IMR-90 (cell line): ENCODE measurements around the gene PCSK5. TPM values are rescaled to one million over a fixed set of nuclear protein-coding genes. Genes with fewer than 3 reads are reported as not detected.

ENCODE experiments used
- ATAC-seq: fragments of 200-7000 bp; cut with Tn5 transposase; 2 replicates; pipeline ENCODE4 v1.9.1; 2020; ENCODE audit warnings: low read depth, mild to moderate bottlenecking, moderate library complexity
- BruUV-seq: library from RNA; stranded (reverse); fragments of 400-500 nt; replicated peaks from 2 replicates; lab custom pipeline; 2021; lab: Mats Ljungman, UMichigan
- CTCF ChIA-PET: fragments of 300-600 bp; formaldehyde crosslinking; extraction: SDS; loops from one replicate; lab custom pipeline; 2021; ENCODE audit warnings: antibody characterized with exemption; lab: Yijun Ruan, JAX
- POLR2A ChIA-PET: fragments of 300-600 bp; sonication (Branson Sonifier 250); formaldehyde crosslinking; loops from one replicate; lab custom pipeline; 2022; ENCODE audit warnings: antibody characterized with exemption; ENCODE audit not compliant: unreplicated experiment; lab: Charles Lee
- DNase-seq: peaks from one replicate; pipeline ENCODE4 v3.0.0; 2013
- H2AFZ ChIP-seq: replicated peaks from 2 replicates; pipeline ENCODE3; 2013; ENCODE audit warnings: low read length, mild to moderate bottlenecking; ENCODE audit not compliant: poor library complexity
- H2AK5ac ChIP-seq: 2 replicates; pipeline ENCODE4 v1.6.1; 2013; ENCODE audit warnings: low read depth, low read length, inconsistent platforms
- H2AK9ac ChIP-seq: replicated peaks from 2 replicates; pipeline ENCODE3; 2013; ENCODE audit warnings: mild to moderate bottlenecking, low read depth, low read length, moderate library complexity; ENCODE audit not compliant: poor library complexity
- H2BK120ac ChIP-seq: 2 replicates; pipeline ENCODE4 v1.6.1; 2013; ENCODE audit warnings: low read depth, low read length, inconsistent platforms
- H2BK15ac ChIP-seq: 3 replicates; pipeline ENCODE4 v1.6.1; 2013; ENCODE audit warnings: low read depth, low read length, inconsistent platforms
- H2BK20ac ChIP-seq: 2 replicates; pipeline ENCODE4 v1.6.1; 2013; ENCODE audit warnings: low read depth, mild to moderate bottlenecking, inconsistent platforms, low read length, moderate library complexity
- H2BK5ac ChIP-seq: 2 replicates; pipeline ENCODE4 v1.6.1; 2013; ENCODE audit warnings: mild to moderate bottlenecking, low read depth, low read length, inconsistent platforms; ENCODE audit not compliant: poor library complexity, severe bottlenecking
- H3K14ac ChIP-seq: replicated peaks from 2 replicates; pipeline ENCODE4 v1.6.1; 2013; ENCODE audit warnings: low read depth, low read length, inconsistent platforms
- H3K18ac ChIP-seq: 2 replicates; pipeline ENCODE4 v1.6.1; 2013; ENCODE audit warnings: low read depth, low read length, control low read depth
- H3K23ac ChIP-seq: 2 replicates; pipeline ENCODE4 v1.6.1; 2013; ENCODE audit warnings: low read depth, low read length, inconsistent platforms
- H3K27ac ChIP-seq: 2 replicates; pipeline ENCODE4 v1.5.1; 2013; ENCODE audit warnings: mild to moderate bottlenecking, control low read depth, low read length; ENCODE audit not compliant: insufficient read depth
- H3K27me3 ChIP-seq: 2 replicates; pipeline ENCODE4 v1.6.1; 2013; ENCODE audit warnings: low read length; ENCODE audit not compliant: control insufficient read depth, insufficient read depth
- H3K36me3 ChIP-seq: 2 replicates; pipeline ENCODE4 v1.6.1; 2013; ENCODE audit warnings: low read length, mixed read lengths; ENCODE audit not compliant: control insufficient read depth, insufficient read depth
- H3K4ac ChIP-seq: 2 replicates; pipeline ENCODE4 v1.6.1; 2013; ENCODE audit warnings: low read depth, low read length, inconsistent platforms
- H3K4me1 ChIP-seq: 2 replicates; pipeline ENCODE4 v1.6.1; 2013; ENCODE audit warnings: low read length, mixed read lengths; ENCODE audit not compliant: control insufficient read depth, insufficient read depth
- H3K4me2 ChIP-seq: 2 replicates; pipeline ENCODE4 v1.6.1; 2013; ENCODE audit warnings: low read depth, mild to moderate bottlenecking, control low read depth, low read length, moderate library complexity
- H3K4me3 ChIP-seq: 2 replicates; pipeline ENCODE4 v1.5.1; 2013; ENCODE audit warnings: low read depth, mild to moderate bottlenecking, control low read depth, low read length, moderate library complexity; ENCODE audit not compliant: insufficient read depth
- H3K56ac ChIP-seq: 2 replicates; pipeline ENCODE4 v1.6.1; 2013; ENCODE audit warnings: low read length, inconsistent platforms; ENCODE audit not compliant: insufficient read depth; ENCODE audit errors: extremely low read depth
- H3K79me1 ChIP-seq, 2 experiments: 2 replicates each; pipeline ENCODE4 v1.6.1; 2013; ENCODE audit warnings: low read length in 2 of 2, inconsistent platforms in 1 of 2, low read depth in 1 of 2
- H3K9ac ChIP-seq: 2 replicates; pipeline ENCODE4 v1.6.1; 2013; ENCODE audit warnings: low read depth, low read length, control low read depth
- H3K9me1 ChIP-seq: 2 replicates; pipeline ENCODE4 v1.6.1; 2013; ENCODE audit warnings: low read length, inconsistent platforms; ENCODE audit not compliant: insufficient read depth
- H3K9me3 ChIP-seq: 2 replicates; pipeline ENCODE4 v1.6.1; 2013; ENCODE audit warnings: low read length; ENCODE audit not compliant: control insufficient read depth, insufficient read depth
- H4K20me1 ChIP-seq: 2 replicates; pipeline ENCODE4 v1.6.1; 2013; ENCODE audit warnings: low read length, inconsistent platforms; ENCODE audit not compliant: insufficient read depth
- H4K5ac ChIP-seq: 2 replicates; pipeline ENCODE4 v1.6.1; 2013; ENCODE audit warnings: mild to moderate bottlenecking, low read depth, low read length, control low read depth
- H4K8ac ChIP-seq, 2 experiments: 2 replicates each; pipeline ENCODE4 v1.6.1; 2013; ENCODE audit warnings: low read depth in 2 of 2, low read length in 2 of 2, control low read depth in 1 of 2, inconsistent platforms in 1 of 2
- H4K91ac ChIP-seq: 2 replicates; pipeline ENCODE4 v1.6.1; 2013; ENCODE audit warnings: low read depth, low read length, inconsistent platforms; ENCODE audit not compliant: insufficient read depth
- MAZ ChIP-seq: IDR thresholded peaks from 2 replicates; pipeline ENCODE4 v1.6.1; 2012; ENCODE audit warnings: low read depth, mild to moderate bottlenecking, low read length, improper control_type of control experiment, moderate library complexity, borderline replicate concordance
- RFX5 ChIP-seq: IDR thresholded peaks from 2 replicates; pipeline ENCODE4 v1.8.0; 2012; ENCODE audit warnings: low read depth, mild to moderate bottlenecking, low read length, moderate library complexity
- SMC3 ChIP-seq: fragments of 150-350 bp; IDR thresholded peaks from 2 replicates; pipeline ENCODE4 v1.6.1; 2016; ENCODE audit warnings: low read depth, mild to moderate bottlenecking, antibody characterized with exemption, low read length, moderate library complexity
- WGBS, 2 experiments: methylation state at CpG; one replicate each; pipeline versions ENCODE4 v1.1.5 to v1.1.7; 2013; ENCODE audit warnings: missing lambda C conversion rate in 2 of 2; ENCODE audit not compliant: insufficient read length in 1 of 2; ENCODE audit errors: extremely low coverage in 2 of 2; 5-methylcytosine and 5-hydroxymethylcytosine counted together
- dilution Hi-C: fragments of 300-500 bp; cut with HindIII; formaldehyde crosslinking; loops from one replicate; pipeline ENCODE4 v1.14.3; 2018; ENCODE audit warnings: low sequenced_read_pairs; ENCODE audit not compliant: unreplicated experiment
- in situ Hi-C: fragments of 300-500 bp; cut with MboI; formaldehyde crosslinking; loops from 3 replicates; pipeline ENCODE4 v1.14.3; 2019; ENCODE audit warnings: low sequenced_read_pairs, inconsistent platforms, mixed read lengths
- intact Hi-C: fragments of 100-400 bp; cut with micrococcal nuclease; formaldehyde crosslinking; loops from 2 replicates; pipeline ENCODE4 v1.10.0; 2022
- polyA plus RNA-seq, 3 experiments: library from polyadenylated mRNA; depleted of rRNA; stranded (reverse); fragments of >200 nt; gene quantifications; 2 replicates each; pipeline ENCODE4 v1.2.3, GENCODE V29; 2012; ENCODE audit warnings: low replicate concordance in 1 of 3
- total RNA-seq: library from RNA; depleted of rRNA; stranded (reverse); fragments of >200 nt; gene quantifications from 2 replicates; pipeline ENCODE4 v1.2.3, GENCODE V29; 2012

PCSK5 gene
- total and polyA plus RNA-seq, 2 of the 4 experiments (the other 2 are of a cell fraction) = 1.5 to 3.0 TPM

DNA sequence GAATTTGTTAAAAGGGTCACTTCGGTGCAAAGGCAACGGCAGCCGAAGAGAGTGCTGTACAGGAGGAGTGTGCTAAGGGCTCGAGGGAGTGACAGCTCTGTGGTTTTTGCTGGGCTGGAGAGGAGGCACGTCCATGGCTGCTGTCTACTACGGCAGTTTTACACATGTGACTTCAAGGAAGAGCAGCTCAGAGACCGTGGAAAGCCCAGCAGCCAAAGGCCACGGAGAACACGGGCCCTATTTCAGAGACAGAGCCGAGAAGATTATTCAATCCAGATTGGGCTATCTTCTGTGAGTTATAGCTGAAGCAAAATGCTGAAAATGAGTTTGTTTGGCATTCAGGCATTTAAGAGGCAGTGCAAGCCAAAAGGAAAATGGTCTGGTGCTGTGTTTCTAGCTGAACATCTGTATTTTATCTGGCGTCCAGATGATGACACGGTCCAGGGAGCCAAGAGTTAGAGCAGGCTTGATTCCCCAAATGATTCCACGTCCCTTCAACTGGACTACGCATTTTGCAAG, 407.3 kb downstream of the PCSK5 start:
- Histone ChIP-seq H4K8ac (peak overlapping the region in 1 of 2 experiments; percentile 17; a peak in 2 of 4 replicates), H2BK20ac (peak overlapping the region; percentile 21), H3K23ac (no peak overlapping the region), H3K14ac (peak overlapping the region; percentile 12; the same call in 1 of the 2 replicates), H2AFZ (peak overlapping the region; percentile 52), H2BK15ac (no peak overlapping the region), H4K5ac (peak overlapping the region; percentile 51), H3K4me2 (peak overlapping the region; percentile 58), H3K18ac (peak overlapping the region; percentile 79), H2AK5ac (0 out of 2 replicates have a peak overlapping the region, but pooled peaks have one; percentile 18), H3K36me3 (no peaks in the 10 kb centered on the region), H2BK5ac (no peak overlapping the region), H3K27me3 (no peaks in the 10 kb centered on the region), H3K79me1 (no peaks in the 10 kb centered on the region), H3K56ac (no peak overlapping the region), H3K4ac (peak overlapping the region; percentile 22; the same call in 1 of the 2 replicates), H2AK9ac (no peak overlapping the region), H3K4me3 (no peak overlapping the region), H4K20me1 (no peaks in the 10 kb centered on the region), H3K4me1 (peaks cover 10% of the 10 kb centered on the region), H3K9ac (peak overlapping the region; percentile 5; the same call in 1 of the 2 replicates), H3K27ac (peak overlapping the region; percentile 38; the same call in 1 of the 2 replicates), H3K9me3 (no peaks in the 10 kb centered on the region), H3K9me1 (no peaks in the 10 kb centered on the region), H2BK120ac (peak overlapping the region; percentile 36), H4K91ac (peak overlapping the region; percentile 26; the same call in 1 of the 2 replicates)
- dilution Hi-C loops = no loop called here
- in situ Hi-C loops = loop anchor here (10.0 kb wide), 1 partner anchor 413 kb away; no protein-coding TSS in a partner anchor
- intact Hi-C loops = loop anchor here (5.0 kb wide), 1 partner anchor 40 kb away; no protein-coding TSS in a partner anchor
- POLR2A ChIA-PET = no interaction called here
- BruUV-seq = no TSS peak
- ATAC-seq (peak; percentile 73), DNase-seq (peak; percentile 33)
- TF ChIP-seq SMC3 (no peak), MAZ (no peak), RFX5 (no peak)
- 16% methylated on average over 7 of the region's 14 CpGs; no CpG with 5 or more reads in 1 of the 2 experiments for WGBS, 2 experiments
- CTCF ChIA-PET = interaction anchor here (0.5 to 1.1 kb wide), 3 partner anchors 18 to 917 kb away, joined by 3 to 4 read pairs (median 4); no protein-coding TSS in a partner anchor
